Gastroesophageal sphincter (tissue), 3 donors: ENCODE measurements around the gene KLF14.

Source experiments
- CTCF ChIP-seq, 4 experiments: fragments of 200-600 bp in 2 of 4; fragments of 450-650 bp in 2 of 4; sonication (generic) in 1 of 4; IDR thresholded peaks; one replicate each; pipeline ENCODE4 v1.5.1; 2017 to 2019; ENCODE audit warnings: antibody characterized with exemption in 4 of 4, mild to moderate bottlenecking in 2 of 4, moderate library complexity in 2 of 4
- EP300 ChIP-seq: sonication (generic); formaldehyde crosslinking; IDR thresholded peaks from one replicate; pipeline ENCODE4 v1.6.1; 2017; ENCODE audit warnings: antibody characterized with exemption, mild to moderate bottlenecking
- POLR2A ChIP-seq, 2 donors: fragments of 450-650 bp; IDR thresholded peaks; one replicate each; pipeline ENCODE4 v1.6.1; 2017; ENCODE audit warnings: antibody characterized with exemption in 2 of 2, mild to moderate bottlenecking in 2 of 2, moderate library complexity in 1 of 2
- POLR2AphosphoS5 ChIP-seq: sonication (generic); formaldehyde crosslinking; IDR thresholded peaks from one replicate; pipeline ENCODE4 v1.6.1; 2017; ENCODE audit warnings: antibody characterized with exemption

GRCh38 chr7:130689683-130690082 lies 44.3 kb downstream of the KLF14 start:
- TF ChIP-seq CTCF (IDR thresholded peaks at IDR 0.05) (no peak), EP300 (no peak), POLR2A (IDR thresholded peaks at IDR 0.05) (no peak), POLR2AphosphoS5 (no peak)
